Loucy (cell line): ENCODE measurements around the gene EPB41L5.
"Not testable (repeated sequence)": the region's sequence is repeated elsewhere in the genome, so short reads cannot be mapped to it uniquely, and the experiment has no call there.

Experiments used
- H2AFZ ChIP-seq: fragments of 200-600 bp; sonication (generic); 2 replicates; pipeline ENCODE4 v1.6.0; 2016; ENCODE audit warnings: antibody characterized with exemption, mild to moderate bottlenecking, low read length, moderate library complexity
- H3F3A ChIP-seq: fragments of 200-600 bp; 2 replicates; pipeline ENCODE4 v1.6.0; 2016; ENCODE audit warnings: antibody characterized with exemption, low read depth, mild to moderate bottlenecking
- H3K27me3 ChIP-seq: fragments of 200-600 bp; sonication (generic); 2 replicates; pipeline ENCODE4 v1.6.1; 2014; ENCODE audit warnings: low read length, mild to moderate bottlenecking; ENCODE audit not compliant: insufficient read depth, poor library complexity, severe bottlenecking
- H3K36me3 ChIP-seq: fragments of 200-600 bp; sonication (generic); 2 replicates; pipeline ENCODE4 v1.6.1; 2016; ENCODE audit warnings: low read length; ENCODE audit not compliant: insufficient read depth
- H3K4me1 ChIP-seq: fragments of 200-600 bp; sonication (generic); 2 replicates; pipeline ENCODE4 v1.5.1; 2014; ENCODE audit warnings: low read length, mild to moderate bottlenecking; ENCODE audit not compliant: insufficient read depth, poor library complexity, severe bottlenecking
- H3K4me2 ChIP-seq: fragments of 200-600 bp; sonication (generic); 2 replicates; pipeline ENCODE4 v1.6.0; 2014; ENCODE audit warnings: antibody characterized with exemption, low read length, low read depth, mild to moderate bottlenecking; ENCODE audit not compliant: poor library complexity, severe bottlenecking
- H3K4me3 ChIP-seq: fragments of 200-600 bp; sonication (generic); 2 replicates; pipeline ENCODE4 v1.5.1; 2014; ENCODE audit warnings: low read length, mild to moderate bottlenecking, mixed read lengths; ENCODE audit not compliant: poor library complexity, severe bottlenecking
- H3K79me2 ChIP-seq: fragments of 200-600 bp; sonication (generic); 2 replicates; pipeline ENCODE4 v1.6.1; 2014; ENCODE audit warnings: low read length; ENCODE audit not compliant: insufficient read depth
- H3K9ac ChIP-seq: fragments of 200-600 bp; sonication (generic); 2 replicates; pipeline ENCODE4 v1.6.0; 2014; ENCODE audit warnings: mild to moderate bottlenecking, low read depth, low read length, moderate library complexity; ENCODE audit not compliant: poor library complexity, severe bottlenecking
- H3K9me2 ChIP-seq: fragments of 200-600 bp; sonication (generic); replicated peaks from 2 replicates; pipeline ENCODE4 v1.6.1; 2016; ENCODE audit warnings: low read depth, low read length, mixed read lengths
- H3K9me3 ChIP-seq: fragments of 200-600 bp; sonication (generic); 2 replicates; pipeline ENCODE4 v1.6.1; 2014; ENCODE audit warnings: mild to moderate bottlenecking, antibody characterized with exemption, low read length, low read depth; ENCODE audit not compliant: insufficient read depth
- H4K20me1 ChIP-seq: fragments of 200-600 bp; sonication (generic); 2 replicates; pipeline ENCODE4 v1.6.0; 2014; ENCODE audit warnings: antibody characterized with exemption, low read length, mild to moderate bottlenecking; ENCODE audit not compliant: insufficient read depth, poor library complexity, severe bottlenecking
- CTCF ChIP-seq: fragments of 200-600 bp; sonication (generic); conservative IDR thresholded peaks from 2 replicates; pipeline ENCODE4 v1.5.1; 2014; ENCODE audit warnings: mild to moderate bottlenecking, antibody characterized with exemption, low read length
- EZH2phosphoT487 ChIP-seq: fragments of 200-600 bp; IDR thresholded peaks from 2 replicates; pipeline ENCODE4 v1.6.1; 2018; ENCODE audit warnings: antibody characterized with exemption, mild to moderate bottlenecking, moderate library complexity, borderline replicate concordance

Gene EPB41L5

DNA sequence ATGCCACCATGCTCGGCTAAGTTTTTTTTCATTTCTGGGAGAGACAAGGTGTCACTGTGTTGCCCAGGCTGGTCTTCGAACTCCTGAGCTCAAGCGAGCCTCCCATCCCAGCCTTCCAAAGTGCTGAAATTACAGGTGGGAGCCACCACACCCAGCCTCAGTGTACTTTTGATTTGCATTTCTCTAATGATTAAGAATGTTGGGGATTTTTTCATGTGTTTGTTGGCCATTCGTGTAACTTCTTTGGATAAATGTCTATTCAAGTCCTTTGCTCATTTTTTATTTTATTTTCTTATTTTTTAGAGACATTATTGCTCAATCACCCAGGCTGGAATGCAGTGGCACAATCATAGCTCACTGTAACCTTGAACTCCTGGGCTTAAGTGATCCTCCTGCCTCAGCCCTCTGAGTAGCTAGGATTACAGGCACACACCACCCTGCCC, 137.2 kb downstream of the EPB41L5 start:
- H3K9ac ChIP-seq: no peak overlapping the region
- no peaks in the 10 kb centered on the region for H3K36me3 ChIP-seq
- no peaks in the 10 kb centered on the region for H3F3A ChIP-seq
- H3K9me2 ChIP-seq: no peaks in the 10 kb centered on the region
- TF ChIP-seq EZH2phosphoT487 (no peak), CTCF (no peak)
- no peak overlapping the region for H2AFZ ChIP-seq
- no peaks in the 10 kb centered on the region for H4K20me1 ChIP-seq
- H3K9me3 ChIP-seq: peaks cover 9% of the 10 kb centered on the region
- H3K27me3 ChIP-seq: no peaks in the 10 kb centered on the region
- no peak overlapping the region for H3K4me3 ChIP-seq
- H3K4me1 ChIP-seq: no peaks in the 10 kb centered on the region
- H3K4me2 ChIP-seq: no peak overlapping the region
- no peaks in the 10 kb centered on the region for H3K79me2 ChIP-seq

DNA sequence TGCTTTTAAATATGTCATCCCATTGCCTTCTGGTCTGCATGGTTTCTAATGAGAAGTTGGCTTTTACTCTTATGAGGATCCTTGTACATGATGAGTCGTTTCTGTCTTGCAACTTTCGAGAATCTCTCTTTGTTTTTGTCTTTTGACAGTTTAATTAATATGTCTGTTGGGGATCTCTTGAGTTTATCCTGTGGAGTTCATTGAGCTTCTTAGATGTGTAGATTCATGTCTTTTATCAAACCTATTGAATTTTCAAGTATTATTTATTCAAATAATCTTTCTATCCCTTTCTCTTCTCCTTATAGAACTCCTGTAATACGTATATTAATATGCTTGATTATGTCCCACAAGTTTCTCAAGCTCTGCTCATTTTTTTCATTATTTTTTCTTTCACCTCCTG, 142.4 kb downstream of the EPB41L5 start:
- no peak overlapping the region for H3K9ac ChIP-seq
- no peaks in the 10 kb centered on the region for H3K27me3 ChIP-seq
- H3K36me3 ChIP-seq: no peaks in the 10 kb centered on the region
- H3K79me2 ChIP-seq: no peaks in the 10 kb centered on the region
- no peak overlapping the region for H2AFZ ChIP-seq
- no peak overlapping the region for H3K4me2 ChIP-seq
- TF ChIP-seq EZH2phosphoT487: no peak
- TF ChIP-seq CTCF: no peak
- H3K4me1 ChIP-seq: no peaks in the 10 kb centered on the region
- H3K9me2 ChIP-seq: no peaks in the 10 kb centered on the region
- no peak overlapping the region for H3K4me3 ChIP-seq
- H3F3A ChIP-seq: no peaks in the 10 kb centered on the region
- peaks cover 4% of the 10 kb centered on the region; the same call in 1 of the 2 replicates for H3K9me3 ChIP-seq
- no peaks in the 10 kb centered on the region for H4K20me1 ChIP-seq

- H2AFZ ChIP-seq, H3K4me1 ChIP-seq, H4K20me1 ChIP-seq, H3K4me2 ChIP-seq, H3F3A ChIP-seq, H3K27me3 ChIP-seq, H3K9me2 ChIP-seq, H3K4me3 ChIP-seq, H3K79me2 ChIP-seq, H3K36me3 ChIP-seq, H3K9me3 ChIP-seq, H3K9ac ChIP-seq: not testable (repeated sequence)
Measured at GRCh38 chr2:120158658-120159057, 145.8 kb downstream of the EPB41L5 start.

GRCh38 chr2:120161190-120161589, 148.3 kb downstream of the EPB41L5 start:
- no peaks in the 10 kb centered on the region for H4K20me1 ChIP-seq
- H3K79me2 ChIP-seq: no peaks in the 10 kb centered on the region
- TF ChIP-seq CTCF: no peak
- no peak for TF ChIP-seq EZH2phosphoT487
- H3K27me3 ChIP-seq: no peaks in the 10 kb centered on the region
- H3K9me2 ChIP-seq: no peaks in the 10 kb centered on the region
- no peak overlapping the region for H2AFZ ChIP-seq
- H3K36me3 ChIP-seq: no peaks in the 10 kb centered on the region
- H3F3A ChIP-seq: no peaks in the 10 kb centered on the region
- no peaks in the 10 kb centered on the region for H3K9me3 ChIP-seq
- no peak overlapping the region for H3K4me2 ChIP-seq
- H3K4me3 ChIP-seq: no peak overlapping the region
- no peaks in the 10 kb centered on the region for H3K4me1 ChIP-seq
- no peak overlapping the region for H3K9ac ChIP-seq
